ENCODE results near the gene TBX15. TPM values are rescaled to one million over a fixed set of nuclear protein-coding genes. Genes with fewer than 3 reads are reported as not detected.
A peak's percentile ranks its signal among the peaks of the same experiment; 100 is the strongest.

Gene TBX15
- polyA plus RNA-seq, 1 donor = 0.04 TPM

- DNase-seq = peak in 1 of 2 donors; percentile 56
- no peak overlapping the region for H3K4me3 ChIP-seq (ENCODE audit: low read length)
- H3K36me3 ChIP-seq (ENCODE audit: control insufficient read depth, insufficient read depth, low read length) = no peaks in the 10 kb centered on the region
- peaks cover 15% of the 10 kb centered on the region for H3K9me3 ChIP-seq (ENCODE audit: control insufficient read depth, low read depth, low read length)
- H3K27ac ChIP-seq (ENCODE audit: low read length) = no peak overlapping the region
- peaks cover 27% of the 10 kb centered on the region for H3K4me1 ChIP-seq (ENCODE audit: control insufficient read depth, insufficient read depth, low read length)
- no CpG with 5 or more reads among the region's 43 CpGs for WGBS (ENCODE audit: insufficient coverage, low lambda C conversion rate)
- peaks cover 98% of the 10 kb centered on the region for H3K27me3 ChIP-seq (ENCODE audit: control insufficient read depth, insufficient read depth, low read length)
Observed at GRCh38 chr1:118984086-118984721, 3.9 kb downstream of the TBX15 start.

DNA sequence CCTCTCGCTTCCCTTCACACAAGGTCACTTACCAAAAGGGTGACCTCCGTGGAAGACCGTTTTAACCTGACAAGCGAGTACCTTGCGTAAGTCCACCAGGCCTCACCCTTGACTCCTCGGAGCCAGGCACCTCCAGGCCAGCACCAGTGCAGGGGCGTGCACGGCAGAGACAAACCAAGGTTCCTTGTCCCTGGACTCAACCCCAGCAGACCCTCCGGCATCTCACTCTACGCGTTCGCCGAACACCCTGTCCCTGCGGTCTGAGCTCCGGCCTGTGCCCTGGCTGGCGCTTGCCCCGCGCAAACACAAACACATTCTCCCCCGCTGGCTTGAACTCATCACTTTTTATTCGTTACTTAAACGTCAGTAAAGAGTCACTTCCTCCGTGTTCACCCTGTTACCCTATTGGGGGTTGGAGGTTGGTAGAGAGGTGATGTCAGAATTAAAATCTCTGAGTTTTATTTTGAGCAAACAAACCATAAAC lies 4.5 kb downstream of the TBX15 start:
- Histone ChIP-seq H3K4me1 (ENCODE audit: control insufficient read depth, insufficient read depth, low read length) (peaks cover 28% of the 10 kb centered on the region), H3K27ac (ENCODE audit: low read length) (no peak overlapping the region), H3K4me3 (ENCODE audit: low read length) (no peak overlapping the region), H3K36me3 (ENCODE audit: control insufficient read depth, insufficient read depth, low read length) (no peaks in the 10 kb centered on the region), H3K27me3 (ENCODE audit: control insufficient read depth, insufficient read depth, low read length) (peaks cover 98% of the 10 kb centered on the region), H3K9me3 (ENCODE audit: control insufficient read depth, low read depth, low read length) (peaks cover 15% of the 10 kb centered on the region)
- DNase-seq = no peak
- no CpG with 5 or more reads among the region's 22 CpGs for WGBS (ENCODE audit: insufficient coverage, low lambda C conversion rate)

DNA sequence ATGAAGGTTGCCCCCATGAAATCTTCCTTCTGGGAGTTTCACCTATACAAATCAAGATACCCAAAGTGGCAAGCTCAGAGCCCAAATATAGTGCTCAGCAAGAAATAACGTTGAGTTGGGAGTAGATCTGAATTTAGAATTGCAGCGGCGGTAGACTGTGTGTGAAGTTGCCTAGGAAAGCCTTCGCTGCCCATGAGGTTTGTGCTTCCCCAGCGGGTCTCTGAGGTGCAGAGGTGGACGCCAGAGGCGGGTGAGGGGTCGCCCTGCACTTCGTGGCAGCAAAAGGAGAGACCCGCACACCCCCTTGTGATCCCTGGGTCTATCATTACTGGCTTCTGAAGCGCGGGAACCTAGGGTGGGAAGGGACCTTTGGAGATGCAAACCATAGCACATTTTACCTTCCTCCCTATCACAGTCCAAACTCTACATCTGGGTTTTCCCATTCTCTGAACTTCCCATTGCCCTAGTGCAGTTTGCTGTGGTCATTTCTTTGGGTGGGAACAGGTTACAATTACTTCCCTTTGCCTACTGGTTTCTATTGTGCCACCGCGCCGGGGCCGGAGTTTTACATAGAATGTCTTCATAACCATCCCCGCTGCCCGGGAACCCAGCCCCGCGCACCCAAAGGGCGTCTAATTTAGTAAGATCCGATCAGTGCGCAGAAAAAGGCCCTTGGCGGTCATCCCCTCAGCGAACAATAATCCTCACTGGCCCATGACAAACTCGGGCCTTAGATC lies 5.2 kb downstream of the TBX15 start:
- H3K9me3 ChIP-seq (ENCODE audit: control insufficient read depth, low read depth, low read length) = peaks cover 13% of the 10 kb centered on the region
- no peak overlapping the region for H3K4me3 ChIP-seq (ENCODE audit: low read length)
- peaks cover 28% of the 10 kb centered on the region for H3K4me1 ChIP-seq (ENCODE audit: control insufficient read depth, insufficient read depth, low read length)
- no peak for DNase-seq
- H3K36me3 ChIP-seq (ENCODE audit: control insufficient read depth, insufficient read depth, low read length) = no peaks in the 10 kb centered on the region
- WGBS (ENCODE audit: insufficient coverage, low lambda C conversion rate) = no CpG with 5 or more reads among the region's 26 CpGs
- H3K27me3 ChIP-seq (ENCODE audit: control insufficient read depth, insufficient read depth, low read length) = peaks cover 97% of the 10 kb centered on the region
- no peak overlapping the region for H3K27ac ChIP-seq (ENCODE audit: low read length)

DNA sequence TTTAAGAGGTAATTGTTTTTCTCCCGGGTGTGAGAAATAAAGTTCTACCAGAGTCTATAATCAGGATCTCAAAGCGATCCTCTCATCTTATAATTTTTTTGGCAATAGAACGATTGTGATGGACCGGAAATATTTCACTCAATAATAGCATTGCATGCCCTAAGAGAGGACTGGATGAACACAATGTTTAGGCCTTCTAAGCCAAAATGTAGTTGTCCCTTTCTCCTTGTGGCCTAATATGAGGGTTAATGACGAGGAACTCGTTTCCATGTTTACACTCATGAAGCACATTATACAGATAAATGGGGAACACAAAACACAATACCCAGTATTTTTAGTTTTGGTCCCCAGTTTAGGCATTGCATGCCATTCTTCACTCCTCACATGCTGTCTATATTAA lies 5.9 kb downstream of the TBX15 start:
- no peak overlapping the region for H3K27ac ChIP-seq (ENCODE audit: low read length)
- H3K36me3 ChIP-seq (ENCODE audit: control insufficient read depth, insufficient read depth, low read length) = no peaks in the 10 kb centered on the region
- peaks cover 97% of the 10 kb centered on the region for H3K27me3 ChIP-seq (ENCODE audit: control insufficient read depth, insufficient read depth, low read length)
- H3K4me3 ChIP-seq (ENCODE audit: low read length) = no peak overlapping the region
- DNase-seq = no peak
- H3K4me1 ChIP-seq (ENCODE audit: control insufficient read depth, insufficient read depth, low read length) = peaks cover 28% of the 10 kb centered on the region
- peaks cover 8% of the 10 kb centered on the region for H3K9me3 ChIP-seq (ENCODE audit: control insufficient read depth, low read depth, low read length)
- WGBS (ENCODE audit: insufficient coverage, low lambda C conversion rate) = 0% methylated on average over 1 of the region's 6 CpGs

GRCh38 chr1:118981436-118981835 lies 6.7 kb downstream of the TBX15 start:
- H3K4me3 ChIP-seq (ENCODE audit: low read length) = no peak overlapping the region
- 40% methylated on average over 1 of the region's 1 CpG for WGBS (ENCODE audit: insufficient coverage, low lambda C conversion rate)
- H3K27me3 ChIP-seq (ENCODE audit: control insufficient read depth, insufficient read depth, low read length) = peaks cover 96% of the 10 kb centered on the region
- no peak for DNase-seq
- peaks cover 24% of the 10 kb centered on the region for H3K4me1 ChIP-seq (ENCODE audit: control insufficient read depth, insufficient read depth, low read length)
- peaks cover 8% of the 10 kb centered on the region for H3K9me3 ChIP-seq (ENCODE audit: control insufficient read depth, low read depth, low read length)
- no peaks in the 10 kb centered on the region for H3K36me3 ChIP-seq (ENCODE audit: control insufficient read depth, insufficient read depth, low read length)
- no peak overlapping the region for H3K27ac ChIP-seq (ENCODE audit: low read length)

- H3K4me1 ChIP-seq (ENCODE audit: control insufficient read depth, insufficient read depth, low read length) = peaks cover 16% of the 10 kb centered on the region
- WGBS (ENCODE audit: insufficient coverage, low lambda C conversion rate) = 7% methylated on average over 8 of the region's 59 CpGs
- H3K4me3 ChIP-seq (ENCODE audit: low read length) = no peak overlapping the region
- H3K27me3 ChIP-seq (ENCODE audit: control insufficient read depth, insufficient read depth, low read length) = peaks cover 96% of the 10 kb centered on the region
- no peak for DNase-seq
- no peak overlapping the region for H3K27ac ChIP-seq (ENCODE audit: low read length)
- H3K9me3 ChIP-seq (ENCODE audit: control insufficient read depth, low read depth, low read length) = peaks cover 8% of the 10 kb centered on the region
- no peaks in the 10 kb centered on the region for H3K36me3 ChIP-seq (ENCODE audit: control insufficient read depth, insufficient read depth, low read length)
Observed at GRCh38 chr1:118979754-118980575, 8.2 kb downstream of the TBX15 start.

GRCh38 chr1:118978914-118979701 lies 9.0 kb downstream of the TBX15 start:
- no peak for DNase-seq
- WGBS (ENCODE audit: insufficient coverage, low lambda C conversion rate) = 7% methylated on average over 7 of the region's 23 CpGs
- no peak overlapping the region for H3K27ac ChIP-seq (ENCODE audit: low read length)
- no peak overlapping the region for H3K4me3 ChIP-seq (ENCODE audit: low read length)
- H3K4me1 ChIP-seq (ENCODE audit: control insufficient read depth, insufficient read depth, low read length) = peaks cover 7% of the 10 kb centered on the region
- peaks cover 96% of the 10 kb centered on the region for H3K27me3 ChIP-seq (ENCODE audit: control insufficient read depth, insufficient read depth, low read length)
- peaks cover 1% of the 10 kb centered on the region for H3K9me3 ChIP-seq (ENCODE audit: control insufficient read depth, low read depth, low read length)
- no peaks in the 10 kb centered on the region for H3K36me3 ChIP-seq (ENCODE audit: control insufficient read depth, insufficient read depth, low read length)

DNA sequence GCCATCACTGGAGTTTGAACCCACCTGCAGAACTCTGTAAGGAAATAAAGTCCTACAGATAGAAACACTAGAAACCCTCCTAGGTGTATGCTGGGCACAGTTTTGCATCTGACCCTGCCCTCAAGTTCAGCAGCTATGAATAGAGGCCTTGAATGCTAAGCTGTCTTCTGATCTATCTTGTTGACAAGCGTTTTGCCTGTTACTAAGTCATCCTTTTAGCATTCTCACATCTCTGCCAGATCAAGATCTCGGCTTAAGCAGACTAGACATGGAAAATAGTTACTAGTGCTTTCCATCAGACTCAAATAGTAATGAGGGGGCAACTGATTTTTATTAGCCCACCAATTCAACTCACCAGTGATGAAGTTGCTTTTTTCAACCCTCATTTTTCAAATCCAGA lies 10.5 kb downstream of the TBX15 start:
- Histone ChIP-seq H3K27me3 (ENCODE audit: control insufficient read depth, insufficient read depth, low read length) (peaks cover 92% of the 10 kb centered on the region), H3K27ac (ENCODE audit: low read length) (no peak overlapping the region), H3K9me3 (ENCODE audit: control insufficient read depth, low read depth, low read length) (no peaks in the 10 kb centered on the region), H3K36me3 (ENCODE audit: control insufficient read depth, insufficient read depth, low read length) (no peaks in the 10 kb centered on the region), H3K4me3 (ENCODE audit: low read length) (no peak overlapping the region), H3K4me1 (ENCODE audit: control insufficient read depth, insufficient read depth, low read length) (peaks cover 5% of the 10 kb centered on the region)
- 40% methylated on average over 1 of the region's 2 CpGs for WGBS (ENCODE audit: insufficient coverage, low lambda C conversion rate)
- no peak for DNase-seq

GRCh38 chr1:118974661-118975060 lies 13.5 kb downstream of the TBX15 start:
- DNase-seq = no peak

More at GRCh38 chr1:118974661-118975060, 13.5 kb downstream of the TBX15 start:
- WGBS (ENCODE audit: insufficient coverage, low lambda C conversion rate) = 32% methylated on average over 2 of the region's 4 CpGs
- H3K4me1 ChIP-seq (ENCODE audit: control insufficient read depth, insufficient read depth, low read length) = peaks cover 5% of the 10 kb centered on the region
- no peak overlapping the region for H3K4me3 ChIP-seq (ENCODE audit: low read length)
- H3K27me3 ChIP-seq (ENCODE audit: control insufficient read depth, insufficient read depth, low read length) = peaks cover 90% of the 10 kb centered on the region
- no peak overlapping the region for H3K27ac ChIP-seq (ENCODE audit: low read length)
- H3K9me3 ChIP-seq (ENCODE audit: control insufficient read depth, low read depth, low read length) = no peaks in the 10 kb centered on the region
- H3K36me3 ChIP-seq (ENCODE audit: control insufficient read depth, insufficient read depth, low read length) = no peaks in the 10 kb centered on the region
